Trophoblast cell (in vitro differentiated cells and primary cell): ENCODE data around the gene TSKS.

Experiments
- DNase-seq, 2 donors: peaks; one replicate each; pipeline ENCODE4 v3.0.0-alpha.2; 2016
- H2AFZ ChIP-seq: 2 replicates; pipeline ENCODE4 v1.6.1; 2013; ENCODE audit warnings: low read length, moderate library complexity, mild to moderate bottlenecking; ENCODE audit not compliant: insufficient read depth, poor library complexity
- H2AK5ac ChIP-seq: 2 replicates; pipeline ENCODE4 v1.6.1; 2013; ENCODE audit warnings: mild to moderate bottlenecking, low read length
- H2BK120ac ChIP-seq: 2 replicates; pipeline ENCODE4 v1.6.1; 2013; ENCODE audit warnings: low read length, mild to moderate bottlenecking, moderate library complexity; ENCODE audit not compliant: insufficient read depth, poor library complexity
- H2BK12ac ChIP-seq: 2 replicates; pipeline ENCODE4 v1.6.1; 2013; ENCODE audit warnings: mild to moderate bottlenecking, low read length, moderate library complexity
- H2BK5ac ChIP-seq: 2 replicates; pipeline ENCODE4 v1.6.1; 2013; ENCODE audit warnings: low read length, low read depth, moderate library complexity, mild to moderate bottlenecking; ENCODE audit not compliant: poor library complexity
- H3K14ac ChIP-seq: 2 replicates; pipeline ENCODE4 v1.6.1; 2013; ENCODE audit warnings: mild to moderate bottlenecking, low read length
- H3K18ac ChIP-seq: 2 replicates; pipeline ENCODE4 v1.6.1; 2013; ENCODE audit warnings: mild to moderate bottlenecking, low read length
- H3K23ac ChIP-seq: 2 replicates; pipeline ENCODE4 v1.6.1; 2013; ENCODE audit warnings: low read length
- H3K27ac ChIP-seq: 2 replicates; pipeline ENCODE4 v1.5.1; 2013; ENCODE audit warnings: low read depth, mild to moderate bottlenecking, inconsistent platforms, low read length, moderate library complexity
- H3K27me3 ChIP-seq: 2 replicates; pipeline ENCODE4 v1.6.1; 2013; ENCODE audit warnings: inconsistent platforms, mild to moderate bottlenecking, low read length, moderate library complexity; ENCODE audit not compliant: insufficient read depth
- H3K36me3 ChIP-seq, 2 experiments: 1 replicate in 1 of 2; 2 replicates in 1 of 2; pipeline ENCODE4 v1.6.1; 2013; ENCODE audit warnings: low read length in 2 of 2, mild to moderate bottlenecking in 2 of 2, moderate library complexity in 1 of 2; ENCODE audit not compliant: insufficient read depth in 2 of 2, control insufficient read depth in 1 of 2
- H3K4ac ChIP-seq: 2 replicates; pipeline ENCODE4 v1.6.1; 2013; ENCODE audit warnings: low read depth, mild to moderate bottlenecking, low read length, moderate library complexity
- H3K4me1 ChIP-seq, 2 experiments: 1 replicate in 1 of 2; 2 replicates in 1 of 2; pipeline ENCODE4 v1.6.1; 2013; ENCODE audit warnings: low read length in 2 of 2, mild to moderate bottlenecking in 2 of 2, moderate library complexity in 1 of 2; ENCODE audit not compliant: insufficient read depth in 2 of 2, control insufficient read depth in 1 of 2
- H3K4me2 ChIP-seq: 2 replicates; pipeline ENCODE4 v1.6.1; 2013; ENCODE audit warnings: inconsistent platforms, mild to moderate bottlenecking, low read length, moderate library complexity
- H3K4me3 ChIP-seq: 2 replicates; pipeline ENCODE4 v1.5.1; 2013; ENCODE audit warnings: mild to moderate bottlenecking, low read depth, low read length, inconsistent platforms
- H3K79me1 ChIP-seq: one replicate; pipeline ENCODE4 v1.6.1; 2013; ENCODE audit warnings: low read length
- H3K79me2 ChIP-seq: 2 replicates; pipeline ENCODE4 v1.6.1; 2013; ENCODE audit warnings: low read length, mild to moderate bottlenecking; ENCODE audit not compliant: control insufficient read depth, insufficient read depth, poor library complexity
- H3K9ac ChIP-seq: 2 replicates; pipeline ENCODE4 v1.6.1; 2013; ENCODE audit warnings: mild to moderate bottlenecking, low read length
- H3K9me3 ChIP-seq: 2 replicates; pipeline ENCODE4 v1.6.1; 2013; ENCODE audit warnings: low read depth, mild to moderate bottlenecking, control low read depth, inconsistent platforms, low read length; ENCODE audit not compliant: insufficient read depth
- H4K12ac ChIP-seq: 2 replicates; pipeline ENCODE4 v1.6.1; 2013; ENCODE audit warnings: low read depth, mild to moderate bottlenecking, low read length, moderate library complexity
- H4K8ac ChIP-seq: 2 replicates; pipeline ENCODE4 v1.6.1; 2013; ENCODE audit warnings: low read depth, mild to moderate bottlenecking, low read length, moderate library complexity
- H4K91ac ChIP-seq: one replicate; pipeline ENCODE4 v1.6.1; 2013; ENCODE audit warnings: low read depth, mild to moderate bottlenecking, low read length, moderate library complexity
- WGBS: extraction: QIAGEN DNeasy Blood & Tissue Kit; methylation state at CpG from one replicate; pipeline ENCODE4 v1.1.7; 2013; ENCODE audit warnings: missing lambda C conversion rate; ENCODE audit not compliant: insufficient read length, insufficient coverage; ENCODE audit errors: extremely low coverage; 5-methylcytosine and 5-hydroxymethylcytosine counted together

TSKS gene

DNA sequence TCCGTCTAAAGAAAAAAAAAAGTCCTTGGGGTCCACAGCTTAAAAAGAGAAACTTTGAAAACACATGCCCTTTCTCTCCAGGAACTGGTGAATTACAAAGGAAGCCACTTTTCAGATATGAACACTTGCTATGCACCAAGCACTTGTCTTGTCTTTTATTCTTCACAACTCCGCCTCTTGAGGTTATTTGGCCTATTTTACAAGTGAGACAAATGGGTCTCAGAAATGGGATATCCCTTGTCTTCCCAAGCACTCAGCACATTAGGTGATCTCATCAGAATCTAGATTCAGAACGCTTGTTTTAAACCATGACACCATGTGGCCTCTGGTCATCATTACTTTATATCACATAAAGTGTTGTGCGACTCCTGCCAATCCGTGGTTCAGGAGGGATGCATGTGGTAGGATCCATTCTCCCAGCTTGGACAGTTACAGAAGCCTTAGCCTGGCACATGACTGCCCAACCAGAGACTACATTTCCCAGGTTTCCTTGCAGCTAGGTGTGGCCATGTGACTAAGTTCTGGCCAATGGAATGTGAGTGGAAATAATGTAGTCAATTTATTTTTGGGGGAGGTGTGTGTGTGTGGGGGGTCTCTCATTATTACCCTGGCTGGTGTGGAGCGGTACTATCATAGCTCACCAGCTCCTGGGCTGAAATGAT is 13.9 kb downstream of the TSKS start:
- Histone ChIP-seq H3K18ac (no peak overlapping the region), H2AK5ac (no peak overlapping the region), H3K4me3 (no peak overlapping the region), H4K8ac (no peak overlapping the region), H4K91ac (no peak overlapping the region), H3K36me3 (no peaks in the 10 kb centered on the region), H3K4me1 (no peaks in the 10 kb centered on the region), H3K27ac (no peak overlapping the region), H3K9me3 (peaks cover 11% of the 10 kb centered on the region), H3K79me2 (no peaks in the 10 kb centered on the region), H2BK5ac (no peak overlapping the region), H3K4ac (no peak overlapping the region), H4K12ac (no peak overlapping the region), H3K14ac (no peak overlapping the region), H2BK120ac (no peak overlapping the region), H3K79me1 (no peaks in the 10 kb centered on the region), H3K23ac (no peak overlapping the region), H2BK12ac (no peak overlapping the region), H2AFZ (no peak overlapping the region), H3K27me3 (no peaks in the 10 kb centered on the region), H3K9ac (no peak overlapping the region), H3K4me2 (no peak overlapping the region)
- WGBS: no CpG with 5 or more reads among the region's 6 CpGs
- peak in 1 of 2 donors; percentile 29 for DNase-seq

DNA sequence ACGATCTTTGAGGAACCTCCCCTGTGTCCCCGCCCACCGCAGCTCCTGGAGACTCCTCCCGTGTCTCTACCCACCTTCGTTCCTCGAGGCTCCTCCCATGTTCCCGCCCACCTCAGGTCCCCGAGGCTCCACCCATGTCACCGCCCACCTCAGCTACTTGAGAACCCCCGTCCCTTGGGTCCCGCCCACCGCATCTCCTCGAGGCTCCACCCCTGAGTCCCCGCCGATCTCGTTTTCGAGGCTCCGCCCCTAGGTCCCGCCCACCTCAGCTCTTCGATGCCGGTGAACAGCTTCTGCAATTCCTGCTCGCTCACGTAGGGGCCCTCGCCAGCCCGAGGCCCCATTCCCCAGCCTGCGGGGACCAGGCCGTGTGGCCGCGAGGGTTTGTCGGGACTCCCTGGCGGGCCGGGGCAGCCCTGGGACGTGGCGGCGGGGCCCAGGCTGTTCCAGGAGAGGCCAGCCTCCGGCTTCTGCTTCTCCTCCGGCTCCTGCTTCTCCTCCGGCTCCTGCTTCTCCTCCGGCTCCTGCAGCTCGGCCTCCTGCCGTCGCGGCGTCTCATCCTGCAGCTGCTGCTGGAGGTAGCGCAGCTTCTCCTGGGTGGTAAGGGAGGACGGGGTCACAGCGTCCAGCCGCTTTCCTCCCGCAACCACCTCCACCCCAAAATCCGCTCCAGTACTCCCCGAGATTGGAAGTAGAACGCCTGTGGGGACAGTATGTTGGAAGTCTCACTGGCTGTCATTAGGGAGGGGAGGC is 16.7 kb downstream of the TSKS start:
- Histone ChIP-seq H3K23ac (no peak overlapping the region), H3K79me1 (no peaks in the 10 kb centered on the region), H3K79me2 (no peaks in the 10 kb centered on the region), H2AK5ac (no peak overlapping the region), H3K18ac (no peak overlapping the region), H3K27ac (no peak overlapping the region), H4K91ac (no peak overlapping the region), H3K4me2 (no peak overlapping the region), H4K8ac (no peak overlapping the region), H3K4me3 (no peak overlapping the region), H3K36me3 (no peaks in the 10 kb centered on the region), H3K4ac (no peak overlapping the region), H3K27me3 (no peaks in the 10 kb centered on the region), H2BK120ac (no peak overlapping the region), H3K9ac (no peak overlapping the region), H3K9me3 (peaks cover 9% of the 10 kb centered on the region), H2BK5ac (no peak overlapping the region), H2AFZ (no peak overlapping the region), H2BK12ac (no peak overlapping the region), H3K4me1 (no peaks in the 10 kb centered on the region), H3K14ac (no peak overlapping the region), H4K12ac (no peak overlapping the region)
- DNase-seq: peak; percentile 98 to 99
- no CpG with 5 or more reads among the region's 52 CpGs for WGBS

DNA sequence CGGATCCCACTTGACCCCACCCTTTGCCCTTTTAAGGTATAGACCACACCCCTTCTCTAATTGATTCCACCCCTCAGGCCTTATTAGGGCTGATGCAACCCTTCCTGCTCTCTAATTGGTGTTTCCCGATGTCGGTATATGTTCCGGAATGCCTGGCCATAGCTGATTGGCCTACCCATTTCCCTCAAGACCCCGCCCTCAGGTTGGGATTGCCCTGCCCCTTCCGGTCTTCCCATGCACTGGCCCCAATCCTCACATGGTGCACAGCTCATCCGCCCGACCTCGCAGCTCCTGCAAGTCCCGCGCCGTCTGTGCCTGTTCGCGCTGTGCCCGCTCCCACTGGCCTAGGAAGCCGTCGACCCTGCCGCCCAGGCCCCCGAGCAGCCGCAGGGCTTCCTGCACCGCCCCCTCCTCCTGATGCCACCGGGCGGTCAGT is 18.1 kb downstream of the TSKS start:
- Histone ChIP-seq H4K91ac (no peak overlapping the region), H2BK12ac (no peak overlapping the region), H3K27ac (no peak overlapping the region), H3K18ac (no peak overlapping the region), H3K4ac (no peak overlapping the region), H2AK5ac (no peak overlapping the region), H2BK5ac (no peak overlapping the region), H3K9me3 (peaks cover 9% of the 10 kb centered on the region), H3K27me3 (no peaks in the 10 kb centered on the region), H3K79me2 (no peaks in the 10 kb centered on the region), H2AFZ (no peak overlapping the region), H3K4me2 (no peak overlapping the region), H3K23ac (no peak overlapping the region), H4K8ac (no peak overlapping the region), H3K14ac (no peak overlapping the region), H3K4me3 (no peak overlapping the region), H3K9ac (no peak overlapping the region), H3K36me3 (no peaks in the 10 kb centered on the region), H3K4me1 (no peaks in the 10 kb centered on the region), H3K79me1 (no peaks in the 10 kb centered on the region), H4K12ac (no peak overlapping the region), H2BK120ac (no peak overlapping the region)
- WGBS: no CpG with 5 or more reads among the region's 23 CpGs
- no peak for DNase-seq

DNA sequence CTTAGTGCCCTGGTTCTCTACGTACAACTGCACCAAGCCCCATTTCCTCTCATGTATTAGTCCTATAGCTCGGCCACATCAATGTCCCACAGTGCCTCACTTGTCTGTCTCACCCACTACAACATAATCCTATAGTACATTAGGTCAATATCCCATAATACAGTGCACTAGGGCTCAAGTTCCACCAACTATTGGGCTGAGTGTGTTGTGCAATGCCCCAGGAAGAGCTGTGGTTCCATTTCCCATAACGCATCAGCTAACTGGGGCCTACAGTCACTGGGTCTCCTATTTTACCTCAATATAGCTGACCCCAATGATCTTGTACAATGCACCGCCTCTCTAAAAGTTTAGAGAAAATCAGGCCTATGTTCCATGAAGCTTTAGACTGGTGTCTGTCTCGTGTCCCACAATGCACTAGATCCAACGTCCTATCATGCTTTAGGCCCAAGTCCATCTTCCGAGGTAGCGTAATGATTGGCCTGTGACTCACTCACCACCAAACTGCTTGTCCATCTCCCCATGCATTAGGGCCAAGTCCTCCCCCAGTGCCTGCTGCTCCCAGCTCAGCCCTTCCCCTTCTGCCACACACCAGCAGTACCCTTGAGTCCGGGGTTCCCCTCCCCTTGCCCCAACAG is 21.8 kb downstream of the TSKS start:
- Histone ChIP-seq H4K91ac (no peak overlapping the region), H3K27me3 (no peaks in the 10 kb centered on the region), H3K4me3 (no peak overlapping the region), H3K79me2 (no peaks in the 10 kb centered on the region), H3K9me3 (peaks cover 6% of the 10 kb centered on the region), H2AK5ac (no peak overlapping the region), H4K12ac (no peak overlapping the region), H3K27ac (no peak overlapping the region), H3K9ac (no peak overlapping the region), H2BK5ac (no peak overlapping the region), H2BK120ac (no peak overlapping the region), H3K18ac (no peak overlapping the region), H3K79me1 (no peaks in the 10 kb centered on the region), H4K8ac (no peak overlapping the region), H3K4me1 (no peaks in the 10 kb centered on the region), H3K4me2 (no peak overlapping the region), H2BK12ac (no peak overlapping the region), H3K36me3 (no peaks in the 10 kb centered on the region), H3K23ac (no peak overlapping the region), H3K4ac (no peak overlapping the region), H3K14ac (no peak overlapping the region), H2AFZ (no peak overlapping the region)
- no CpG with 5 or more reads among the region's 9 CpGs for WGBS
- DNase-seq: no peak
